Epithelial cell of esophagus (primary cell): ENCODE measurements around the gene EML6.

Experiments used
- DNase-seq: peaks from one replicate; pipeline ENCODE4 v3.0.0; 2010; ENCODE audit warnings: low read depth
- H3K4me3 ChIP-seq: 2 replicates; pipeline ENCODE4 v1.5.1; 2011; ENCODE audit warnings: mild to moderate bottlenecking, low read length, control low read depth
- CTCF ChIP-seq: IDR thresholded peaks from 2 replicates; pipeline ENCODE4 v1.5.1; 2011; ENCODE audit warnings: low read depth, mild to moderate bottlenecking, low read length, control low read depth, inconsistent platforms; ENCODE audit not compliant: insufficient read depth; ENCODE audit errors: missing control alignments

EML6 gene

GRCh38 chr2:54723131-54723995, at the start of gene EML6:
Gene EML6, plus strand, starts transcription at chr2:54723662. Its CDS starts 1,400 bp downstream, at chr2:54725062.
- TF ChIP-seq CTCF: no peak

GRCh38 chr2:54675281-54675680, 48.2 kb upstream of the EML6 start:
- TF ChIP-seq CTCF: no peak
- no peak for DNase-seq
- no peak overlapping the region for H3K4me3 ChIP-seq

More at GRCh38 chr2:54723131-54723995, at the start of gene EML6:
- peak within 1 kb of the TSS; percentile 83 for H3K4me3 ChIP-seq
- peak; percentile 100 for DNase-seq

- no peak overlapping the region for H3K4me3 ChIP-seq
- no peak for TF ChIP-seq CTCF
- DNase-seq: peak; percentile 61
Measured at GRCh38 chr2:54675738-54676137, 47.7 kb upstream of the EML6 start.

- no peak overlapping the region for H3K4me3 ChIP-seq
- no peak for DNase-seq
- TF ChIP-seq CTCF: no peak
Measured at GRCh38 chr2:54676656-54677055, 46.8 kb upstream of the EML6 start.

GRCh38 chr2:54677476-54678265, 45.8 kb upstream of the EML6 start:
- no peak for DNase-seq
- H3K4me3 ChIP-seq: no peak overlapping the region
- no peak for TF ChIP-seq CTCF

- DNase-seq: no peak
- TF ChIP-seq CTCF: no peak
- no peak overlapping the region for H3K4me3 ChIP-seq
Measured at GRCh38 chr2:54678719-54679118, 44.7 kb upstream of the EML6 start.
